AG04450 (cell line): ENCODE data around the gene ZKSCAN4. TPM values are rescaled to one million over a fixed set of nuclear protein-coding genes. Genes with fewer than 3 reads are reported as not detected.

Experiments
- CTCF ChIA-PET: fragments of 300-600, 350-600 bp; formaldehyde crosslinking; extraction: SDS; loops from one replicate; lab custom pipeline; 2022; ENCODE audit warnings: antibody characterized with exemption, inconsistent platforms; lab: Charles Lee
- POLR2A ChIA-PET: fragments of 350-600 bp; formaldehyde crosslinking; extraction: SDS; loops from one replicate; lab custom pipeline; 2021; ENCODE audit warnings: antibody characterized with exemption, inconsistent platforms; lab: Yijun Ruan, JAX
- DNase-seq: peaks from one replicate; pipeline ENCODE4 v3.0.0-alpha.2; 2011; ENCODE audit warnings: low read depth, low spot score
- H3K27ac ChIP-seq: one replicate; pipeline ENCODE4 v1.5.1; 2012; ENCODE audit warnings: low read depth, low read length, control low read depth
- H3K27me3 ChIP-seq: one replicate; pipeline ENCODE4 v1.6.0; 2012; ENCODE audit warnings: low read length; ENCODE audit not compliant: control insufficient read depth, insufficient read depth
- H3K4me3 ChIP-seq: 2 replicates; pipeline ENCODE4 v1.5.1; 2011; ENCODE audit warnings: mild to moderate bottlenecking, low read depth, low read length, control low read depth
- H3K9me3 ChIP-seq: 2 replicates; pipeline ENCODE4 v1.5.1; 2012; ENCODE audit warnings: low read length; ENCODE audit not compliant: control insufficient read depth, insufficient read depth
- CTCF ChIP-seq: IDR thresholded peaks from 2 replicates; pipeline ENCODE4 v1.5.1; 2011; ENCODE audit warnings: low read depth, low read length, control low read depth, inconsistent platforms
- polyA plus RNA-seq: library from polyadenylated mRNA; depleted of rRNA; stranded (reverse); fragments of >200 nt; gene quantifications from 2 replicates; pipeline ENCODE4 v1.2.3, GENCODE V29; 2011

Gene ZKSCAN4
- polyA plus RNA-seq, 1 experiment: 4.7 TPM

- no peaks in the 10 kb centered on the region for H3K27me3 ChIP-seq
- POLR2A ChIA-PET: no interaction called here
- no peak for TF ChIP-seq CTCF
Observed at GRCh38 chr6:28245206-28245941, 6.7 kb downstream of the ZKSCAN4 start.

GRCh38 chr6:28243946-28244345, 8.1 kb downstream of the ZKSCAN4 start:
- Histone ChIP-seq H3K27ac (no peak overlapping the region), H3K9me3 (no peaks in the 10 kb centered on the region), H3K27me3 (no peaks in the 10 kb centered on the region), H3K4me3 (no peak overlapping the region)
- DNase-seq: no peak
- POLR2A ChIA-PET: no interaction called here
- CTCF ChIA-PET: no interaction called here
- no peak for TF ChIP-seq CTCF

More at GRCh38 chr6:28245206-28245941, 6.7 kb downstream of the ZKSCAN4 start:
- CTCF ChIA-PET: interaction anchor here (2.4 kb wide), 1 partner anchor 111 kb away, joined by 6 read pairs; no protein-coding TSS in a partner anchor
- H3K27ac ChIP-seq: no peak overlapping the region
- no peak for DNase-seq
- no peaks in the 10 kb centered on the region for H3K9me3 ChIP-seq
- H3K4me3 ChIP-seq: no peak overlapping the region

- Histone ChIP-seq H3K4me3 (no peak overlapping the region), H3K27me3 (no peaks in the 10 kb centered on the region), H3K9me3 (no peaks in the 10 kb centered on the region), H3K27ac (no peak overlapping the region)
- CTCF ChIA-PET: no interaction called here
- TF ChIP-seq CTCF: no peak
- no peak for DNase-seq
- POLR2A ChIA-PET: interaction anchor here (0.6 kb wide), 1 partner anchor 11 kb away, joined by 5 read pairs; no protein-coding TSS in a partner anchor
Observed at GRCh38 chr6:28240471-28240870, 11.6 kb downstream of the ZKSCAN4 start.

DNA sequence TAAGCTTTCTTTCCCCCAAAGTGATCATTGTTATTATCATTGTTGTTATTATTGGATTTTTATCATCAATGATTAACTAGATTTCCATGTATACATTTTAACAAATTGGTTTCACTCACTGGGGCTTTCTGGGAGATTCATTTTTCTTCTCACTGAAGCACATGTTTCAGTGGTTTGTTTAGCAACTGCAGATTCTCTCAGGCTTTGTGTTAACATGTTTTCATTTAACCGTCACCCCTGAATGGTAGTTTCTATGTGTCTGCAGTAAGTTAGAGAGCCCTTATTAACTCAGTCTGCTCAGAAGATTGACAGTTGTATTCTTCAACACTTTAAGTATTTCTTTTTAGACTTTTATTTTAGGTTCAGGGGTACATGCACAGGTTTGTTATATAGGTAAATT, 12.4 kb downstream of the ZKSCAN4 start:
- no peak for DNase-seq
- Histone ChIP-seq H3K27me3 (no peaks in the 10 kb centered on the region), H3K27ac (no peak overlapping the region), H3K9me3 (no peaks in the 10 kb centered on the region), H3K4me3 (no peak overlapping the region)
- no peak for TF ChIP-seq CTCF
- ChIA-PET POLR2A (no interaction called here), CTCF (no interaction called here)

- CTCF ChIA-PET: no interaction called here
- Histone ChIP-seq H3K27ac (no peak overlapping the region), H3K4me3 (no peak overlapping the region), H3K9me3 (no peaks in the 10 kb centered on the region), H3K27me3 (no peaks in the 10 kb centered on the region)
- DNase-seq: no peak
- no peak for TF ChIP-seq CTCF
- POLR2A ChIA-PET: no interaction called here
Observed at GRCh38 chr6:28235912-28236452, 16.1 kb downstream of the ZKSCAN4 start.
